ENCODE measurements around the gene GRN. TPM values are rescaled to one million over a fixed set of nuclear protein-coding genes. Genes with fewer than 3 reads are reported as not detected.

The GRN gene
- total RNA-seq, 2 donors from 2014 or later: 343 to 466 TPM

DNA sequence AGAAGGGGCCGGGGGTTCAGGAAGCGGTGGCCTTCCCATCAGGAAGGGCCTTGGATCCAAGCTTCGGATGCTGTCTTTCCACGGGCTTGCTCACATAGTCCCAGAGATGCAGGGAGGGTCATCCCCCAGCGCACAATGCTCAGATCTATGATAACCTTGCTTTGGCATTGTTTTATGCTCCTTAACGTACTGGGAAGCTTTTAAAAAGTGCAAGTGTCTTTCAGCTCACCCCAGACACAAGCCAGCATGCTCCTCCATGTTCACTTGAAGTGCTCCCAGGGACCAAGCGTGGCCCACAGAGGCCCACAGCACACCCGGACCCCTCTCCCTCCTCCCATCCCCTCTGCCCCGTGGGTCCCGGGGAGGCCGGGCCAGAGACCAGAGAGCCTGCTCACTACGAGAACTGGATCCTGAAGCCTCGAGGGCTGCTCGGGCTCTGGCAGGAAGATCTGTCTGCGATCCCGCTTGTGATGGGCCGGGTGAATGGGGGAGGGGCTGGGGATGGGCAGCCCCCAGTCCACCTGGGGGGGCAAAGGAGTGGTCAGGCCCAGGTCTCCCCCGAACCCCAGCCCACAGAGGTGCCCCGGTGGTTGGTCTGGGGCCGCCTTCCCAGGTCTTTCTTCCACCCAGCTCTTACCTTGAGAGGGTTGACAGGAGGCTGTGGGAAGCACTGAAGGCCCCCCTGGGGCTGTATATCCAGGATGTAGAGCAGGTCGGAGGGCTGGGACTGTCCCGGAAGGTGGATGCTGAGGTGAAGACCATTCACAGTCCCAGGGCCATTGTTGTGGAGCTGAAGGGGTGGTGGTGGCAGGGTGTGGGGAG is 30.3 kb downstream of the GRN start:
- Histone ChIP-seq H3K9ac (ENCODE audit: low read depth in 2 of 2, low read length in 2 of 2) (no peak overlapping the region), H3K4me1 (no peaks in the 10 kb centered on the region), H3K27me3 (no peaks in the 10 kb centered on the region), H3K36me3 (no peaks in the 10 kb centered on the region), H3K27ac (no peak overlapping the region), H3K9me3 (no peaks in the 10 kb centered on the region), H3K4me3 (no peak overlapping the region)
- DNase-seq: no peak
- intact Hi-C loops (cut with DNase I): no loop called here
- TF ChIP-seq, protein P1, sequence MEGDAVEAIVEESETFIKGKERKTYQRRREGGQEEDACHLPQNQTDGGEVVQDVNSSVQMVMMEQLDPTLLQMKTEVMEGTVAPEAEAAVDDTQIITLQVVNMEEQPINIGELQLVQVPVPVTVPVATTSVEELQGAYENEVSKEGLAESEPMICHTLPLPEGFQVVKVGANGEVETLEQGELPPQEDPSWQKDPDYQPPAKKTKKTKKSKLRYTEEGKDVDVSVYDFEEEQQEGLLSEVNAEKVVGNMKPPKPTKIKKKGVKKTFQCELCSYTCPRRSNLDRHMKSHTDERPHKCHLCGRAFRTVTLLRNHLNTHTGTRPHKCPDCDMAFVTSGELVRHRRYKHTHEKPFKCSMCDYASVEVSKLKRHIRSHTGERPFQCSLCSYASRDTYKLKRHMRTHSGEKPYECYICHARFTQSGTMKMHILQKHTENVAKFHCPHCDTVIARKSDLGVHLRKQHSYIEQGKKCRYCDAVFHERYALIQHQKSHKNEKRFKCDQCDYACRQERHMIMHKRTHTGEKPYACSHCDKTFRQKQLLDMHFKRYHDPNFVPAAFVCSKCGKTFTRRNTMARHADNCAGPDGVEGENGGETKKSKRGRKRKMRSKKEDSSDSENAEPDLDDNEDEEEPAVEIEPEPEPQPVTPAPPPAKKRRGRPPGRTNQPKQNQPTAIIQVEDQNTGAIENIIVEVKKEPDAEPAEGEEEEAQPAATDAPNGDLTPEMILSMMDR (IDR thresholded peaks at IDR 0.05): no peak

DNA sequence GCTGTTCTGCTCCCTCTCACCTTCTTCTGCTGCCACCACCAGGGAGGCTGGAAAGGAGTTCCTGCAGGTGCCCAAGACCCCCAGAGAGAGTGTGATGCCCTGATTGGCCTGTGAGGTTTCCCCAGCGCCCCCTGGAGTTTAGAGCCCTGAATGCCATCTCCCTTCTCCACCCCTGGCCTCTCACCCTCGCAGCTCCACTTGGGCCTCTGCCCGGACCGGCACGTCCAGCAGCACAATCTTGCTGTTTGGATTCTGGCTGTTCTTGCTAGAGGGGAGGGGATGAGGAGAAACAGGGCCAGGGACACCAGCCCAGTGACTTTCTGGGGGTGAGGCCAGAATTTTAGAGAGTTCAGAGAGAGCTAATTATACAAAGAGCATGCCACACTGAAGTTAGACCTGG is 31.0 kb downstream of the GRN start:
- no peak overlapping the region for H3K4me3 ChIP-seq
- intact Hi-C loops (cut with DNase I): no loop called here
- no peaks in the 10 kb centered on the region for H3K9me3 ChIP-seq
- H3K36me3 ChIP-seq: no peaks in the 10 kb centered on the region
- no peak overlapping the region for H3K9ac ChIP-seq (ENCODE audit: low read depth in 2 of 2, low read length in 2 of 2)
- TF ChIP-seq, protein P1 (IDR thresholded peaks at IDR 0.05): no peak
- no peak for DNase-seq
- H3K27ac ChIP-seq: no peak overlapping the region
- H3K4me1 ChIP-seq: no peaks in the 10 kb centered on the region
- no peaks in the 10 kb centered on the region for H3K27me3 ChIP-seq

DNA sequence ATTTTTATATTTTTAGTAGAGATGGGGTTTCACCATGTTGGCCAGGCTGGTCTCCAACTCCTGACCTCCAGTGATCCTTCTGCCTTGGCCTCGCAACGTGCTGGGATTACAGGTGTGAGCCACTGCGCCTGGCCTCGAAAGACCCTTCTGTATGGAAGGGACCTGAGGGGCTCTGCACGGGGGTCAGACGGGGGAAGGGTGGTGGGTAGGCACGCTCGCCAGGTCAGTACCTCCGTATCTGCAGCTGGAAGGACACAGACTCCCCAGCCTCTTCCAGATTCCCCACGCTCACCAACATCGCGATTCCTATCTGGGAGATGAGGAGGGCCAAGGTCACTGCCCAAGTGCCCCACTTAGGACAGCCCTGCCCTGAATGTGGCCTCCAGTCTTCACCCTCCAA is 31.7 kb downstream of the GRN start:
- Histone ChIP-seq H3K4me3 (no peak overlapping the region), H3K27ac (no peak overlapping the region), H3K4me1 (no peaks in the 10 kb centered on the region), H3K36me3 (no peaks in the 10 kb centered on the region), H3K9me3 (no peaks in the 10 kb centered on the region), H3K9ac (ENCODE audit: low read depth in 2 of 2, low read length in 2 of 2) (no peak overlapping the region), H3K27me3 (no peaks in the 10 kb centered on the region)
- TF ChIP-seq, protein P1 (IDR thresholded peaks at IDR 0.05): no peak
- intact Hi-C loops (cut with DNase I): no loop called here
- no peak for DNase-seq

DNA sequence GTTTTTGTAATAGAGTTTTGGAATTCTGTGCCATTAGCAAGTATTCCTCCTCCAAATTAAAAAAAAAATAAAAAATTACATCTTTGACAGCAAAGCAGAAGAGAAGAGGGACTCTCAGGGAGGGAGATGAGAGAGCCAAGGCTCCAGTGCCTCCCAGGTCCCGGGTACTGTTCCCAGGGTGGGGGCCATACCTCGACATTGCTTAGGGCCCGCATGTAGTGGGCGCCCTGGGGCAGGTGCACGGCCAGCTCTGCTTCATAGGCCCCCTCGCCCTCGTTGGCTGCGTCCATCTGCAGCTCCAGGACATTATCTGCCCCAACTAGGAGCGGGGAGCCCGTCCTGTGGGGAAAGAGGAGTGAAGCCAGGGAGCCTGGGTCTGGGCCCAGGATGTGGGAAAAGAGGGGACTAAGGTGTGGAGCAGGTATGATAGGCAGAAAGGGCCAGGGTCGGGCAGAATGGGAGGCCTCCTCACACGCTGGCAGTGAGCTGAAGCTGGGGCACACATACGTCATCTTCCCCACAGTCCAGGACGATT is 33.1 kb downstream of the GRN start:
- Histone ChIP-seq H3K36me3 (no peaks in the 10 kb centered on the region), H3K9ac (ENCODE audit: low read depth in 2 of 2, low read length in 2 of 2) (no peak overlapping the region), H3K4me3 (no peak overlapping the region), H3K27ac (no peak overlapping the region), H3K27me3 (no peaks in the 10 kb centered on the region), H3K9me3 (no peaks in the 10 kb centered on the region), H3K4me1 (no peaks in the 10 kb centered on the region)
- DNase-seq: no peak
- TF ChIP-seq, protein P1 (IDR thresholded peaks at IDR 0.05): no peak
- intact Hi-C loops (cut with DNase I): no loop called here

DNA sequence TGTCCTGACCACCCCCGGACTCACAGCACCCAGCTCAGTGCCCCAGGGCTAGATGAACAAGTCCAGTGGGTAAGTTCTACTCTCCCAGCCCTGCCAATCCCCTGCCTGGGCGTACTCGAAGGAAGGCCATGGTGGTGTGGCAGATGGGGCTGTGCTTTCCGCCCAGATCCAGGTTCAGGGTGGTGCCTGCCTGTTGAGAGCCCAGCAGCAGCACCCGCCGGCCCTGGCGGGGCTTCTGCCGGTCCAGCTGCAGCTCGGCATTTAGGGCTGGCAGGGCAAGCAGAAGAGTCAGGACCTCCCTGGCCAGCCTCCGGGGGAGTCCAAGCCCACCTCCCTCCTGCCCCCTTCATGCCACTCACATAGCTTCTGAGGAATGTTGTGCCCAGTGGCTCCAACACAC is 34.8 kb downstream of the GRN start:
- H3K27ac ChIP-seq: no peak overlapping the region
- H3K4me1 ChIP-seq: no peaks in the 10 kb centered on the region
- intact Hi-C loops (cut with DNase I): no loop called here
- H3K27me3 ChIP-seq: peaks cover 9% of the 10 kb centered on the region
- H3K9ac ChIP-seq (ENCODE audit: low read depth in 2 of 2, low read length in 2 of 2): no peak overlapping the region
- H3K36me3 ChIP-seq: no peaks in the 10 kb centered on the region
- DNase-seq: no peak
- TF ChIP-seq, protein P1 (IDR thresholded peaks at IDR 0.05): no peak
- H3K9me3 ChIP-seq: no peaks in the 10 kb centered on the region
- H3K4me3 ChIP-seq: no peak overlapping the region

Measured in colonic mucosa (tissue), 4 donors.